ENCODE results near the gene PRDX6. TPM values are rescaled to one million over a fixed set of nuclear protein-coding genes. Genes with fewer than 3 reads are reported as not detected.
"Not testable (repeated sequence)": the region's sequence is repeated elsewhere in the genome, so short reads cannot be mapped to it uniquely, and the experiment has no call there.

PRDX6 gene
- total and polyA plus RNA-seq, 5 donors from 2014 or later, result 75.6 to 166 (median 138) TPM

GRCh38 chr1:173489149-173489600 is 12.0 kb downstream of the PRDX6 start:
- no peaks in the 10 kb centered on the region for H3K27me3 Mint-ChIP-seq
- H3K27me3 ChIP-seq (ENCODE audit: control insufficient read depth, insufficient read depth, low read length), result no peaks in the 10 kb centered on the region
- peak overlapping the region in 2 of 3 donors; percentile 60 to 68 for H3K27ac Mint-ChIP-seq
- H3K4me3 Mint-ChIP-seq, result no peak overlapping the region
- H3K27ac ChIP-seq (ENCODE audit: insufficient read depth, low read length, poor library complexity, severe bottlenecking), result no peak overlapping the region
- DNase-seq (no peak), ATAC-seq (ENCODE audit: low read depth in 2 of 2) (no peak)
- no peaks in the 10 kb centered on the region for H3K9me3 ChIP-seq (ENCODE audit: control insufficient read depth in 2 of 2, low read length in 2 of 2)
- H3K4me1 Mint-ChIP-seq, result peaks cover 0 to 8% (median 2%) of the 10 kb centered on the region in 4 donors
- H3K4me3 ChIP-seq (ENCODE audit: low read depth, low read length), result no peak overlapping the region
- no peaks in the 10 kb centered on the region for H3K4me1 ChIP-seq (ENCODE audit: control insufficient read depth, insufficient read depth, low read length, poor library complexity, severe bottlenecking)
- peaks cover 49% of the 10 kb centered on the region for H3K36me3 ChIP-seq (ENCODE audit: control insufficient read depth, insufficient read depth, low read length)
- H3K9me3 Mint-ChIP-seq, result peaks cover 0 to 5% (median 0%) of the 10 kb centered on the region in 7 donors
- H3K36me3 Mint-ChIP-seq, result peaks cover 49% of the 10 kb centered on the region

GRCh38 chr1:173489929-173490328 is 12.8 kb downstream of the PRDX6 start:
- H3K36me3 Mint-ChIP-seq, result peaks cover 43% of the 10 kb centered on the region
- peaks cover 42% of the 10 kb centered on the region for H3K36me3 ChIP-seq (ENCODE audit: control insufficient read depth, insufficient read depth, low read length)
- no peak overlapping the region for H3K27ac Mint-ChIP-seq
- ATAC-seq (ENCODE audit: low read depth in 2 of 2) (no peak), DNase-seq (no peak)
- no peaks in the 10 kb centered on the region for H3K27me3 ChIP-seq (ENCODE audit: control insufficient read depth, insufficient read depth, low read length)
- H3K9me3 ChIP-seq (ENCODE audit: control insufficient read depth in 2 of 2, low read length in 2 of 2), result no peaks in the 10 kb centered on the region
- H3K9me3 Mint-ChIP-seq, result peaks cover 0 to 5% (median 0%) of the 10 kb centered on the region in 7 donors
- H3K4me1 Mint-ChIP-seq, result peaks cover 0 to 8% (median 0%) of the 10 kb centered on the region in 4 donors
- no peak overlapping the region for H3K4me3 Mint-ChIP-seq
- no peak overlapping the region for H3K27ac ChIP-seq (ENCODE audit: insufficient read depth, low read length, poor library complexity, severe bottlenecking)
- H3K4me3 ChIP-seq (ENCODE audit: low read depth, low read length), result no peak overlapping the region
- H3K4me1 ChIP-seq (ENCODE audit: control insufficient read depth, insufficient read depth, low read length, poor library complexity, severe bottlenecking), result no peaks in the 10 kb centered on the region
- no peaks in the 10 kb centered on the region for H3K27me3 Mint-ChIP-seq

GRCh38 chr1:173491508-173491907 is 14.4 kb downstream of the PRDX6 start:
- H3K4me3 Mint-ChIP-seq, result no peak overlapping the region
- no peak for ATAC-seq (ENCODE audit: low read depth in 2 of 2)
- peaks cover 0 to 5% (median 0%) of the 10 kb centered on the region in 7 donors for H3K9me3 Mint-ChIP-seq
- H3K27me3 ChIP-seq (ENCODE audit: control insufficient read depth, insufficient read depth, low read length), result no peaks in the 10 kb centered on the region
- H3K9me3 ChIP-seq (ENCODE audit: control insufficient read depth in 2 of 2, low read length in 2 of 2), result no peaks in the 10 kb centered on the region
- no peak overlapping the region for H3K27ac Mint-ChIP-seq
- H3K36me3 Mint-ChIP-seq, result peaks cover 33% of the 10 kb centered on the region
- no peaks in the 10 kb centered on the region for H3K4me1 ChIP-seq (ENCODE audit: control insufficient read depth, insufficient read depth, low read length, poor library complexity, severe bottlenecking)
- H3K36me3 ChIP-seq (ENCODE audit: control insufficient read depth, insufficient read depth, low read length), result peaks cover 27% of the 10 kb centered on the region
- H3K27ac ChIP-seq (ENCODE audit: insufficient read depth, low read length, poor library complexity, severe bottlenecking), result no peak overlapping the region
- DNase-seq, result no peak
- no peaks in the 10 kb centered on the region for H3K27me3 Mint-ChIP-seq
- no peak overlapping the region for H3K4me3 ChIP-seq (ENCODE audit: low read depth, low read length)
- peaks cover 0 to 5% (median 0%) of the 10 kb centered on the region in 4 donors for H3K4me1 Mint-ChIP-seq

- not testable (repeated sequence) for H3K4me1 ChIP-seq (ENCODE audit: control insufficient read depth, insufficient read depth, low read length, poor library complexity, severe bottlenecking); H3K27ac ChIP-seq (ENCODE audit: insufficient read depth, low read length, poor library complexity, severe bottlenecking); H3K27me3 Mint-ChIP-seq; H3K27me3 ChIP-seq (ENCODE audit: control insufficient read depth, insufficient read depth, low read length); H3K4me1 Mint-ChIP-seq; H3K4me3 ChIP-seq (ENCODE audit: low read depth, low read length); H3K9me3 ChIP-seq (ENCODE audit: control insufficient read depth in 2 of 2, low read length in 2 of 2); H3K9me3 Mint-ChIP-seq; ATAC-seq (ENCODE audit: low read depth in 2 of 2); DNase-seq; H3K4me3 Mint-ChIP-seq
- peaks cover 11% of the 10 kb centered on the region for H3K36me3 ChIP-seq (ENCODE audit: control insufficient read depth, insufficient read depth, low read length)
- Mint-ChIP-seq H3K27ac (peak overlapping the region in 1 of 3 donors; percentile 36), H3K36me3 (peaks cover 21% of the 10 kb centered on the region)
These were observed 16.0 kb downstream of the PRDX6 start for GRCh38 chr1:173493125-173493524.

GRCh38 chr1:173495609-173496267 is 18.6 kb downstream of the PRDX6 start:
- Mint-ChIP-seq H3K4me1 (no peaks in the 10 kb centered on the region), H3K27me3 (peaks cover 6% of the 10 kb centered on the region), H3K36me3 (peaks cover 6% of the 10 kb centered on the region), H3K4me3 (no peak overlapping the region), H3K27ac (no peak overlapping the region), H3K9me3 (peaks cover 0 to 5% (median 2%) of the 10 kb centered on the region in 7 donors)
- no peak overlapping the region for H3K4me3 ChIP-seq (ENCODE audit: low read depth, low read length)
- no peaks in the 10 kb centered on the region for H3K27me3 ChIP-seq (ENCODE audit: control insufficient read depth, insufficient read depth, low read length)
- no peaks in the 10 kb centered on the region for H3K36me3 ChIP-seq (ENCODE audit: control insufficient read depth, insufficient read depth, low read length)
- no peaks in the 10 kb centered on the region for H3K4me1 ChIP-seq (ENCODE audit: control insufficient read depth, insufficient read depth, low read length, poor library complexity, severe bottlenecking)
- ATAC-seq (ENCODE audit: low read depth in 2 of 2) (no peak), DNase-seq (no peak)
- H3K27ac ChIP-seq (ENCODE audit: insufficient read depth, low read length, poor library complexity, severe bottlenecking), result no peak overlapping the region
- no peaks in the 10 kb centered on the region for H3K9me3 ChIP-seq (ENCODE audit: control insufficient read depth in 2 of 2, low read length in 2 of 2)

GRCh38 chr1:173496757-173497320 is 19.7 kb downstream of the PRDX6 start:
- Mint-ChIP-seq H3K36me3 (peaks cover 6% of the 10 kb centered on the region), H3K27ac (no peak overlapping the region), H3K4me3 (no peak overlapping the region), H3K9me3 (peaks cover 0 to 5% (median 2%) of the 10 kb centered on the region in 7 donors), H3K4me1 (peaks cover 0 to 5% (median 0%) of the 10 kb centered on the region in 4 donors), H3K27me3 (peaks cover 6% of the 10 kb centered on the region)
- no peaks in the 10 kb centered on the region for H3K9me3 ChIP-seq (ENCODE audit: control insufficient read depth in 2 of 2, low read length in 2 of 2)
- H3K27me3 ChIP-seq (ENCODE audit: control insufficient read depth, insufficient read depth, low read length), result no peaks in the 10 kb centered on the region
- no peaks in the 10 kb centered on the region for H3K4me1 ChIP-seq (ENCODE audit: control insufficient read depth, insufficient read depth, low read length, poor library complexity, severe bottlenecking)
- ATAC-seq (ENCODE audit: low read depth in 2 of 2) (no peak), DNase-seq (no peak)
- no peak overlapping the region for H3K27ac ChIP-seq (ENCODE audit: insufficient read depth, low read length, poor library complexity, severe bottlenecking)
- H3K4me3 ChIP-seq (ENCODE audit: low read depth, low read length), result no peak overlapping the region
- H3K36me3 ChIP-seq (ENCODE audit: control insufficient read depth, insufficient read depth, low read length), result no peaks in the 10 kb centered on the region

GRCh38 chr1:173499729-173500128 is 22.6 kb downstream of the PRDX6 start:
- Mint-ChIP-seq H3K9me3 (peaks cover 0 to 5% (median 0%) of the 10 kb centered on the region in 7 donors), H3K4me1 (peaks cover 0 to 5% (median 0%) of the 10 kb centered on the region in 4 donors), H3K4me3 (no peak overlapping the region), H3K36me3 (peaks cover 3% of the 10 kb centered on the region), H3K27me3 (peaks cover 10% of the 10 kb centered on the region), H3K27ac (no peak overlapping the region)
- H3K4me1 ChIP-seq (ENCODE audit: control insufficient read depth, insufficient read depth, low read length, poor library complexity, severe bottlenecking), result no peaks in the 10 kb centered on the region
- no peaks in the 10 kb centered on the region for H3K9me3 ChIP-seq (ENCODE audit: control insufficient read depth in 2 of 2, low read length in 2 of 2)
- DNase-seq (no peak), ATAC-seq (ENCODE audit: low read depth in 2 of 2) (no peak)
- H3K27me3 ChIP-seq (ENCODE audit: control insufficient read depth, insufficient read depth, low read length), result peaks cover 4% of the 10 kb centered on the region
- H3K36me3 ChIP-seq (ENCODE audit: control insufficient read depth, insufficient read depth, low read length), result no peaks in the 10 kb centered on the region
- H3K4me3 ChIP-seq (ENCODE audit: low read depth, low read length), result no peak overlapping the region
- no peak overlapping the region for H3K27ac ChIP-seq (ENCODE audit: insufficient read depth, low read length, poor library complexity, severe bottlenecking)

- peaks cover 7% of the 10 kb centered on the region for H3K27me3 ChIP-seq (ENCODE audit: control insufficient read depth, insufficient read depth, low read length)
- H3K27ac ChIP-seq (ENCODE audit: insufficient read depth, low read length, poor library complexity, severe bottlenecking), result no peak overlapping the region
- Mint-ChIP-seq H3K27ac (no peak overlapping the region), H3K9me3 (peaks cover 0 to 2% (median 0%) of the 10 kb centered on the region in 7 donors), H3K4me3 (no peak overlapping the region), H3K27me3 (peaks cover 10% of the 10 kb centered on the region), H3K36me3 (peaks cover 3% of the 10 kb centered on the region), H3K4me1 (peaks cover 0 to 5% (median 0%) of the 10 kb centered on the region in 4 donors)
- DNase-seq, result no peak
- no peaks in the 10 kb centered on the region for H3K36me3 ChIP-seq (ENCODE audit: control insufficient read depth, insufficient read depth, low read length)
- no peaks in the 10 kb centered on the region for H3K4me1 ChIP-seq (ENCODE audit: control insufficient read depth, insufficient read depth, low read length, poor library complexity, severe bottlenecking)
- no peak overlapping the region for H3K4me3 ChIP-seq (ENCODE audit: low read depth, low read length)
- no peaks in the 10 kb centered on the region for H3K9me3 ChIP-seq (ENCODE audit: control insufficient read depth in 2 of 2, low read length in 2 of 2)
- ATAC-seq (ENCODE audit: low read depth in 2 of 2), result no peak
These were observed 25.0 kb downstream of the PRDX6 start for GRCh38 chr1:173502104-173502503.
